Caco-2 (cell line): ENCODE results near the gene CFAP91. TPM values are rescaled to one million over a fixed set of nuclear protein-coding genes. Genes with fewer than 3 reads are reported as not detected.

Experiments used
- Bru-seq: library from RNA; stranded (reverse); fragments of 400-500 nt; gene quantifications from one replicate; lab custom pipeline; 2021; lab: Mats Ljungman, UMichigan
- BruChase-seq, 2 experiments: library from RNA; stranded (reverse); fragments of 400-500 nt; gene quantifications; one replicate each; lab custom pipeline; 2021; lab: Mats Ljungman, UMichigan
- BruUV-seq: library from RNA; stranded (reverse); fragments of 400-500 nt; replicated peaks from 2 replicates; lab custom pipeline; 2021; lab: Mats Ljungman, UMichigan
- CTCF ChIA-PET: fragments of 300-600 bp; sonication (Branson Sonifier 250); formaldehyde crosslinking; loops from one replicate; lab custom pipeline; 2022; ENCODE audit warnings: antibody characterized with exemption; lab: Charles Lee
- POLR2A ChIA-PET: fragments of 300-600 bp; sonication (Branson Sonifier 250); formaldehyde crosslinking; loops from one replicate; lab custom pipeline; 2022; ENCODE audit warnings: antibody characterized with exemption; lab: Charles Lee
- DNase-seq, 2 experiments: peaks; one replicate each; pipeline versions ENCODE4 v3.0.0 to v3.0.0-alpha.2; 2020 to 2022
- H3K27me3 ChIP-seq: replicated peaks from 2 replicates; pipeline ENCODE4 v1.6.0; 2011; ENCODE audit warnings: low read length; ENCODE audit not compliant: control insufficient read depth, insufficient read depth
- H3K36me3 ChIP-seq: 2 replicates; pipeline ENCODE4 v1.5.1; 2011; ENCODE audit warnings: low read length; ENCODE audit not compliant: control insufficient read depth, insufficient read depth
- H3K4me1 ChIP-seq: fragments of 250-450 bp; sonication (Bioruptor Pico); 2 replicates; pipeline ENCODE4 v1.5.1; 2020; ENCODE audit warnings: mild to moderate bottlenecking
- H3K4me3 ChIP-seq: 2 replicates; pipeline ENCODE4 v1.5.1; 2011; ENCODE audit warnings: low read depth, mild to moderate bottlenecking, control low read depth, low read length
- H3K9me3 ChIP-seq: fragments of 250-450 bp; sonication (Bioruptor Pico); 2 replicates; pipeline ENCODE4 v1.5.1; 2020; ENCODE audit warnings: mild to moderate bottlenecking, moderate library complexity
- H3K27ac Mint-ChIP-seq: one replicate; pipeline ENCODE4 v1.8.0; 2022; ENCODE audit warnings: mixed read lengths; ENCODE audit not compliant: unreplicated experiment
- H3K27me3 Mint-ChIP-seq: one replicate; pipeline ENCODE4 v1.8.0; 2022; ENCODE audit warnings: mixed read lengths; ENCODE audit not compliant: insufficient read depth, unreplicated experiment
- H3K36me3 Mint-ChIP-seq: one replicate; pipeline ENCODE4 v1.8.0; 2022; ENCODE audit warnings: mild to moderate bottlenecking, mixed read lengths; ENCODE audit not compliant: insufficient read depth, unreplicated experiment
- H3K4me1 Mint-ChIP-seq: one replicate; pipeline ENCODE4 v1.8.0; 2022; ENCODE audit warnings: low read depth, mixed read lengths; ENCODE audit not compliant: unreplicated experiment
- H3K4me3 Mint-ChIP-seq: one replicate; pipeline ENCODE4 v1.8.0; 2022; ENCODE audit warnings: mild to moderate bottlenecking, moderate library complexity, mixed read lengths; ENCODE audit not compliant: unreplicated experiment
- H3K9me3 Mint-ChIP-seq: one replicate; pipeline ENCODE4 v1.8.0; 2022; ENCODE audit warnings: mixed read lengths; ENCODE audit not compliant: unreplicated experiment
- CTCF ChIP-seq, 2 experiments: fragments of 200-600 bp in 1 of 2; IDR thresholded peaks; 1 replicate in 1 of 2; 2 replicates in 1 of 2; pipeline versions ENCODE4 v1.5.1 to v1.8.0; 2011 to 2022; ENCODE audit warnings: antibody characterized with exemption in 1 of 2, control low read depth in 1 of 2, inconsistent platforms in 1 of 2, low read depth in 1 of 2, low read length in 1 of 2, mild to moderate bottlenecking in 1 of 2, moderate library complexity in 1 of 2; ENCODE audit not compliant: insufficient read depth in 1 of 2, severe bottlenecking in 1 of 2, unreplicated experiment in 1 of 2
- intact Hi-C: fragments of 100-400 bp; cut with micrococcal nuclease; formaldehyde crosslinking; loops from one replicate; pipeline ENCODE4 v1.10.0; 2022; ENCODE audit not compliant: unreplicated experiment
- long read RNA-seq: library from polyadenylated mRNA; stranded (forward); transcript quantifications from one replicate; pipeline ENCODE4 v2.0.0, GENCODE V29; 2022
- total RNA-seq: library from RNA; stranded (reverse); gene quantifications from 2 replicates; pipeline ENCODE4 v1.2.3, GENCODE V29; 2022

The CFAP91 gene
- total RNA-seq (not detected in 2 replicates), Bru-seq, nascent RNA (not detected), BruChase-seq, experiment 1, labeled RNA remaining after a 2-hour chase (not detected), BruChase-seq, experiment 2, labeled RNA remaining after a 6-hour chase (not detected)
- long read RNA-seq, result 0 reads

- Histone ChIP-seq H3K36me3 (no peaks in the 10 kb centered on the region), H3K27me3 (no peaks in the 10 kb centered on the region), H3K4me3 (no peak within 1 kb of the TSS), H3K4me1 (peaks cover 7% of the 10 kb centered on the region), H3K9me3 (no peaks in the 10 kb centered on the region)
- Mint-ChIP-seq H3K4me3 (no peak within 1 kb of the TSS), H3K36me3 (no peaks in the 10 kb centered on the region), H3K4me1 (peaks cover 6% of the 10 kb centered on the region), H3K27ac (no peak within 1 kb of the TSS), H3K27me3 (no peaks in the 10 kb centered on the region), H3K9me3 (peaks cover 9% of the 10 kb centered on the region)
- no peak for TF ChIP-seq CTCF (IDR thresholded peaks at IDR 0.05; ENCODE audit: insufficient read depth in 1 of 2, low read depth in 1 of 2, low read length in 1 of 2, severe bottlenecking in 1 of 2, unreplicated experiment in 1 of 2)
- ChIA-PET CTCF (no interaction called here), POLR2A (no interaction called here)
- no peak for DNase-seq
- intact Hi-C loops, result no loop called here
- BruUV-seq, result no TSS peak
Observed at GRCh38 chr3:119702530-119703527, at the start of gene CFAP91. CFAP91 (plus strand) TSS chr3:119703022; CDS start chr3:119703099, 77 bp downstream.

GRCh38 chr3:119653876-119654275 is 48.9 kb upstream of the CFAP91 start:
- CTCF ChIA-PET, result no interaction called here
- Histone ChIP-seq H3K9me3 (no peaks in the 10 kb centered on the region), H3K36me3 (no peaks in the 10 kb centered on the region), H3K4me1 (no peaks in the 10 kb centered on the region), H3K27me3 (no peaks in the 10 kb centered on the region; the same call in 1 of the 2 replicates), H3K4me3 (no peak overlapping the region)
- intact Hi-C loops, result no loop called here
- no peaks in the 10 kb centered on the region for H3K27me3 Mint-ChIP-seq
- POLR2A ChIA-PET, result no interaction called here
- no peaks in the 10 kb centered on the region for H3K36me3 Mint-ChIP-seq
- no peak overlapping the region for H3K4me3 Mint-ChIP-seq
- no peak for DNase-seq
- no peaks in the 10 kb centered on the region for H3K9me3 Mint-ChIP-seq
- no peak for TF ChIP-seq CTCF (IDR thresholded peaks at IDR 0.05; ENCODE audit: insufficient read depth in 1 of 2, low read depth in 1 of 2, low read length in 1 of 2, severe bottlenecking in 1 of 2, unreplicated experiment in 1 of 2)
- H3K27ac Mint-ChIP-seq, result no peak overlapping the region
- H3K4me1 Mint-ChIP-seq, result no peaks in the 10 kb centered on the region
- BruUV-seq, result no TSS peak

- no peaks in the 10 kb centered on the region for H3K36me3 ChIP-seq
- no peaks in the 10 kb centered on the region for H3K4me1 Mint-ChIP-seq
- no peaks in the 10 kb centered on the region for H3K4me1 ChIP-seq
- H3K27me3 Mint-ChIP-seq, result no peaks in the 10 kb centered on the region
- TF ChIP-seq CTCF (IDR thresholded peaks at IDR 0.05; ENCODE audit: insufficient read depth in 1 of 2, low read depth in 1 of 2, low read length in 1 of 2, severe bottlenecking in 1 of 2, unreplicated experiment in 1 of 2), result no peak
- no peak overlapping the region for H3K4me3 Mint-ChIP-seq
- H3K4me3 ChIP-seq, result no peak overlapping the region
- no peaks in the 10 kb centered on the region for H3K9me3 ChIP-seq
- DNase-seq, result no peak
- ChIA-PET CTCF (no interaction called here), POLR2A (no interaction called here)
- BruUV-seq, result no TSS peak
- intact Hi-C loops, result no loop called here
- H3K9me3 Mint-ChIP-seq, result no peaks in the 10 kb centered on the region
- no peaks in the 10 kb centered on the region for H3K36me3 Mint-ChIP-seq
- H3K27me3 ChIP-seq, result no peaks in the 10 kb centered on the region; the same call in 1 of the 2 replicates
- H3K27ac Mint-ChIP-seq, result no peak overlapping the region
Observed at GRCh38 chr3:119657887-119658702, 44.7 kb upstream of the CFAP91 start.
